Keratinocyte (primary cell): Measurements from ENCODE around the gene PLSCR1. TPM values are rescaled to one million over a fixed set of nuclear protein-coding genes. Genes with fewer than 3 reads are reported as not detected.

Experiments
- DNase-seq: peaks from one replicate; pipeline ENCODE4 v3.0.0-alpha.2; 2011; ENCODE audit warnings: low read depth, missing footprints, low spot score
- FAIRE-seq: peaks from 2 replicates; lab custom pipeline; 2011; peaks lifted over from hg19 to GRCh38; lab: Jason Lieb, UNC
- H2AFZ ChIP-seq: 2 replicates; pipeline ENCODE4 v1.6.0; 2012; ENCODE audit warnings: low read length, control low read depth, inconsistent platforms; ENCODE audit not compliant: control insufficient read depth
- H3K27ac ChIP-seq: 2 replicates; pipeline ENCODE4 v1.5.1; 2011; ENCODE audit warnings: low read length; ENCODE audit not compliant: control insufficient read depth, insufficient read depth
- H3K27me3 ChIP-seq: 3 replicates; pipeline ENCODE4 v1.6.0; 2011; ENCODE audit warnings: low read length; ENCODE audit not compliant: control insufficient read depth, insufficient read depth; ENCODE audit errors: extremely low read depth
- H3K36me3 ChIP-seq, 2 experiments: 2 replicates in 1 of 2; 3 replicates in 1 of 2; pipeline ENCODE4 v1.5.1; 2011; ENCODE audit warnings: low read length in 2 of 2, mild to moderate bottlenecking in 1 of 2; ENCODE audit not compliant: control insufficient read depth in 2 of 2, insufficient read depth in 2 of 2; ENCODE audit errors: extremely low read depth in 1 of 2
- H3K4me1 ChIP-seq: 3 replicates; pipeline ENCODE4 v1.5.1; 2011; ENCODE audit warnings: low read length; ENCODE audit not compliant: control insufficient read depth, insufficient read depth; ENCODE audit errors: extremely low read depth
- H3K4me2 ChIP-seq: 3 replicates; pipeline ENCODE4 v1.6.0; 2011; ENCODE audit warnings: low read depth, low read length; ENCODE audit not compliant: control insufficient read depth, insufficient read depth; ENCODE audit errors: extremely low read depth
- H3K4me3 ChIP-seq, 3 experiments: fragments of 200-600 bp in 1 of 3; sonication (generic) in 1 of 3; 2 replicates in 2 of 3; 3 replicates in 1 of 3; pipeline ENCODE4 v1.5.1; 2011 to 2016; ENCODE audit warnings: low read length in 3 of 3, mild to moderate bottlenecking in 3 of 3, control low read depth in 2 of 3, inconsistent platforms in 1 of 3, low read depth in 1 of 3, mixed read lengths in 1 of 3, mixed run types in 1 of 3, moderate library complexity in 1 of 3; ENCODE audit not compliant: control insufficient read depth in 2 of 3, insufficient read depth in 2 of 3; ENCODE audit errors: extremely low read depth in 1 of 3
- H3K79me2 ChIP-seq: 2 replicates; pipeline ENCODE4 v1.6.0; 2012; ENCODE audit warnings: low read length; ENCODE audit not compliant: control insufficient read depth, insufficient read depth
- H3K9ac ChIP-seq: 3 replicates; pipeline ENCODE4 v1.6.0; 2011; ENCODE audit warnings: low read length; ENCODE audit not compliant: control insufficient read depth, insufficient read depth; ENCODE audit errors: extremely low read depth
- H3K9me1 ChIP-seq: 3 replicates; pipeline ENCODE4 v1.6.0; 2011; ENCODE audit warnings: low read length; ENCODE audit not compliant: control insufficient read depth, insufficient read depth; ENCODE audit errors: extremely low read depth
- H3K9me3 ChIP-seq: 2 replicates; pipeline ENCODE4 v1.5.1; 2012; ENCODE audit warnings: low read depth, low read length; ENCODE audit not compliant: control insufficient read depth
- H4K20me1 ChIP-seq: 3 replicates; pipeline ENCODE4 v1.6.0; 2011; ENCODE audit warnings: low read length; ENCODE audit not compliant: control insufficient read depth, insufficient read depth; ENCODE audit errors: extremely low read depth
- CTCF ChIP-seq, 3 experiments: IDR thresholded peaks in 1 of 3; conservative IDR thresholded peaks in 1 of 3; optimal IDR thresholded peaks in 1 of 3; 2 replicates in 2 of 3; 3 replicates in 1 of 3; pipeline versions ENCODE3 to v1.5.1; 2011; ENCODE audit warnings: low read length in 3 of 3, mild to moderate bottlenecking in 3 of 3, moderate library complexity in 2 of 3, control low read depth in 1 of 3, inconsistent platforms in 1 of 3; ENCODE audit not compliant: insufficient read depth in 2 of 3; ENCODE audit errors: extremely low read depth in 1 of 3
- EZH2 ChIP-seq: IDR thresholded peaks from one replicate; pipeline ENCODE4 v1.6.1; 2012; ENCODE audit warnings: inconsistent platforms, mild to moderate bottlenecking, low read length, moderate library complexity
- dilution Hi-C: fragments of 300-500 bp; cut with MboI; formaldehyde crosslinking; loops from one replicate; pipeline ENCODE4 v1.7.0; 2020; ENCODE audit warnings: low sequenced_read_pairs; ENCODE audit not compliant: extremely low pct_ligation_motif_present
- polyA plus RNA-seq, 5 experiments: library from polyadenylated mRNA; depleted of rRNA in 3 of 5; stranded (reverse) in 3 of 5; stranded (forward) in 1 of 5; unstranded in 1 of 5; fragments of >200 nt; gene quantifications; 1 replicate in 1 of 5; 2 replicates in 3 of 5; 3 replicates in 1 of 5; pipeline versions ENCODE4 v1.2.1 to v1.2.3, GENCODE V29; 2011 to 2012; ENCODE audit warnings: missing spikeins in 2 of 5, low read depth in 1 of 5, low replicate concordance in 1 of 5

The PLSCR1 gene
- polyA plus RNA-seq, 1 donor (not counting 4 experiments of a cell fraction or from before 2014, with no cell fraction given), result 77.6 TPM

- no peak overlapping the region for H3K27ac ChIP-seq
- peaks cover 0 to 4% of the 10 kb centered on the region in 2 experiments for H3K36me3 ChIP-seq
- H4K20me1 ChIP-seq, result no peaks in the 10 kb centered on the region
- no peaks in the 10 kb centered on the region for H3K9me3 ChIP-seq
- no peak overlapping the region for H3K9ac ChIP-seq
- H3K4me3 ChIP-seq, result no peak overlapping the region
- H3K27me3 ChIP-seq, result no peaks in the 10 kb centered on the region
- H3K9me1 ChIP-seq, result no peaks in the 10 kb centered on the region
- H3K4me1 ChIP-seq, result no peaks in the 10 kb centered on the region
- DNase-seq (no peak), FAIRE-seq (no peak)
- H3K79me2 ChIP-seq, result no peaks in the 10 kb centered on the region
- H3K4me2 ChIP-seq, result no peak overlapping the region
- dilution Hi-C loops, result no loop called here
- H2AFZ ChIP-seq, result no peak overlapping the region
- TF ChIP-seq EZH2 (no peak), CTCF (optimal IDR thresholded peaks at IDR 0.05 in 1 of 3, IDR thresholded peaks at IDR 0.05 in 1 of 3, conservative IDR thresholded peaks at IDR 0.05 in 1 of 3; ENCODE audit: extremely low read depth in 1 of 3, insufficient read depth in 2 of 3, low read length in 3 of 3) (no peak)
Observed at GRCh38 chr3:146521394-146521793, 23.0 kb downstream of the PLSCR1 start.

GRCh38 chr3:146519810-146520209, 24.6 kb downstream of the PLSCR1 start:
- Histone ChIP-seq H3K4me1 (peaks cover under 1% of the 10 kb centered on the region), H3K9me1 (no peaks in the 10 kb centered on the region), H3K27ac (no peak overlapping the region), H3K36me3 (peaks cover 2 to 4% of the 10 kb centered on the region in 2 experiments), H3K4me3 (no peak overlapping the region), H3K4me2 (no peak overlapping the region), H3K27me3 (no peaks in the 10 kb centered on the region), H3K79me2 (no peaks in the 10 kb centered on the region), H3K9ac (no peak overlapping the region), H3K9me3 (no peaks in the 10 kb centered on the region), H2AFZ (no peak overlapping the region), H4K20me1 (no peaks in the 10 kb centered on the region)
- FAIRE-seq (no peak), DNase-seq (no peak)
- TF ChIP-seq CTCF (optimal IDR thresholded peaks at IDR 0.05 in 1 of 3, IDR thresholded peaks at IDR 0.05 in 1 of 3, conservative IDR thresholded peaks at IDR 0.05 in 1 of 3; ENCODE audit: extremely low read depth in 1 of 3, insufficient read depth in 2 of 3, low read length in 3 of 3) (no peak), EZH2 (no peak)
- dilution Hi-C loops, result no loop called here
